HepG2 (cell line): Measurements from ENCODE around the gene ANKS1B. TPM values are rescaled to one million over a fixed set of nuclear protein-coding genes. Genes with fewer than 3 reads are reported as not detected.

ENCODE experiments used
- ATAC-seq: fragments of 200-7000 bp; cut with Tn5 transposase; 3 replicates; pipeline ENCODE4 v1.9.1; 2020; ENCODE audit warnings: mild to moderate bottlenecking, moderate library complexity
- BruUV-seq: library from RNA; stranded (reverse); fragments of 400-500 nt; replicated peaks from 2 replicates; lab custom pipeline; 2021; lab: Mats Ljungman, UMichigan
- CTCF ChIA-PET: fragments of 300-600 bp; formaldehyde crosslinking; extraction: SDS; loops from one replicate; lab custom pipeline; 2021; ENCODE audit warnings: low total read pairs, inconsistent platforms, low intra/inter-chr PET ratio; lab: Yijun Ruan, JAX
- POLR2A ChIA-PET: fragments of 350-600 bp; sonication (Branson Sonifier 250); formaldehyde crosslinking; loops from one replicate; lab custom pipeline; 2020; ENCODE audit warnings: antibody characterized with exemption, inconsistent platforms; lab: Yijun Ruan, JAX
- DNase-seq: peaks from one replicate; pipeline ENCODE4 v3.0.0-alpha.2; 2015; ENCODE audit warnings: low spot score
- FAIRE-seq: peaks from 3 replicates; lab custom pipeline; 2011; peaks lifted over from hg19 to GRCh38; lab: Jason Lieb, UNC
- H2AFZ ChIP-seq: one replicate; pipeline ENCODE4 v1.6.1; 2011; ENCODE audit warnings: low read length, inconsistent platforms
- H3K27ac ChIP-seq: fragments of 300-600 bp; 3 replicates; pipeline ENCODE4 v1.8.0; 2011; ENCODE audit warnings: mixed run types, mild to moderate bottlenecking, mixed read lengths, low read length, inconsistent platforms; ENCODE audit not compliant: insufficient read depth; ENCODE audit errors: extremely low read length
- H3K27me3 ChIP-seq, 2 experiments: fragments of 200-600 bp in 1 of 2; 2 replicates in 1 of 2; 3 replicates in 1 of 2; pipeline versions ENCODE4 v1.6.0 to v1.8.0; 2011; ENCODE audit warnings: low read length in 2 of 2, mild to moderate bottlenecking in 2 of 2, moderate library complexity in 2 of 2, inconsistent platforms in 1 of 2; ENCODE audit not compliant: insufficient read depth in 2 of 2, control insufficient read depth in 1 of 2
- H3K36me3 ChIP-seq, 2 experiments: fragments of 200-600 bp in 1 of 2; replicated peaks in 1 of 2; 2 replicates in 1 of 2; 3 replicates in 1 of 2; pipeline versions ENCODE4 v1.5.1 to v1.8.0; 2011; ENCODE audit warnings: low read length in 2 of 2, inconsistent platforms in 1 of 2; ENCODE audit not compliant: insufficient read depth in 2 of 2, control insufficient read depth in 1 of 2
- H3K4me1 ChIP-seq: 2 replicates; pipeline ENCODE4 v1.5.1; 2012; ENCODE audit warnings: low read length, inconsistent platforms; ENCODE audit not compliant: insufficient read depth
- H3K4me2 ChIP-seq: 2 replicates; pipeline ENCODE4 v1.6.0; 2011; ENCODE audit warnings: low read depth, low read length, inconsistent platforms
- H3K4me3 ChIP-seq, 3 experiments: fragments of 200-600 bp in 1 of 3; sonication (generic), shearing (Covaris generic) in 1 of 3; replicated peaks in 1 of 3; 2 replicates each; pipeline ENCODE4 v1.5.1; 2011 to 2016; ENCODE audit warnings: low read length in 3 of 3, inconsistent platforms in 2 of 3, low read depth in 2 of 3, mild to moderate bottlenecking in 2 of 3, control low read depth in 1 of 3, mixed read lengths in 1 of 3; ENCODE audit not compliant: insufficient read depth in 1 of 3
- H3K79me2 ChIP-seq: one replicate; pipeline ENCODE4 v1.6.1; 2011; ENCODE audit warnings: low read length, inconsistent platforms; ENCODE audit not compliant: insufficient read depth
- H3K9ac ChIP-seq: 2 replicates; pipeline ENCODE4 v1.6.0; 2011; ENCODE audit warnings: mild to moderate bottlenecking, low read depth, low read length, inconsistent platforms; ENCODE audit not compliant: insufficient read depth
- H3K9me3 ChIP-seq: 2 replicates; pipeline ENCODE4 v1.5.1; 2012; ENCODE audit warnings: mild to moderate bottlenecking, low read length
- H4K20me1 ChIP-seq: 2 replicates; pipeline ENCODE4 v1.6.0; 2011; ENCODE audit warnings: inconsistent platforms, mild to moderate bottlenecking, low read length, moderate library complexity; ENCODE audit not compliant: insufficient read depth
- ARHGAP35 ChIP-seq: sonication (generic); formaldehyde crosslinking; IDR thresholded peaks from 2 replicates; pipeline ENCODE4 v1.9.0; 2022; ENCODE audit warnings: mild to moderate bottlenecking, inconsistent platforms, moderate library complexity, missing genetic modification reagents, borderline replicate concordance
- BCL6 ChIP-seq: IDR thresholded peaks from 2 replicates; pipeline ENCODE4 v1.6.1; 2016; ENCODE audit warnings: missing genetic modification reagents, missing compliant biosample characterization
- NFE2 ChIP-seq: sonication (generic); formaldehyde crosslinking; IDR thresholded peaks from 2 replicates; pipeline ENCODE4 v1.4.0; 2020; ENCODE audit warnings: missing genetic modification reagents
- PPARG ChIP-seq: conservative IDR thresholded peaks from 2 replicates; pipeline ENCODE4 v1.6.1; 2016; ENCODE audit warnings: missing biosample characterization, missing genetic modification reagents
- REPIN1 ChIP-seq: sonication (generic); formaldehyde crosslinking; IDR thresholded peaks from 2 replicates; pipeline ENCODE4 v1.8.0; 2022; ENCODE audit warnings: missing genetic modification reagents, low read depth, mild to moderate bottlenecking, borderline replicate concordance
- ZNF138 ChIP-seq: sonication (generic); formaldehyde crosslinking; IDR thresholded peaks from 2 replicates; pipeline ENCODE4 v1.5.0; 2020; ENCODE audit warnings: mild to moderate bottlenecking, low read depth, missing genetic modification reagents
- ZNF33B ChIP-seq: sonication (generic); formaldehyde crosslinking; IDR thresholded peaks from 2 replicates; pipeline ENCODE4 v1.5.1; 2020; ENCODE audit warnings: mild to moderate bottlenecking, missing genetic modification reagents
- ZNF703 ChIP-seq: sonication (generic); formaldehyde crosslinking; IDR thresholded peaks from 2 replicates; pipeline ENCODE4 v1.5.1; 2020; ENCODE audit warnings: missing genetic modification reagents, mild to moderate bottlenecking, moderate library complexity, borderline replicate concordance
- in situ Hi-C: cut with HindIII; loops from 2 replicates; pipeline ENCODE4 v1.10.0; 2017; ENCODE audit warnings: low pct_unique_long_range_greater_than_20kb; ENCODE audit not compliant: extremely low pct_ligation_motif_present
- intact Hi-C: fragments of 100-400 bp; cut with micrococcal nuclease; formaldehyde crosslinking; loops from one replicate; pipeline ENCODE4 v1.10.0; 2022; ENCODE audit not compliant: unreplicated experiment
- polyA plus RNA-seq, 8 experiments: library from polyadenylated mRNA; depleted of rRNA in 3 of 8; stranded (reverse) in 7 of 8; unstranded in 1 of 8; fragments of >200 nt; fragmentation: Illumina TruSeq in 4 of 8; extraction: Trizol in 4 of 8; gene quantifications; 2 replicates each; pipeline versions ENCODE4 v1.2.1 to v1.2.3, GENCODE V29; 2011 to 2016; ENCODE audit warnings: low read depth in 4 of 8, missing spikeins in 1 of 8, mixed read lengths in 1 of 8; ENCODE audit not compliant: insufficient read depth in 1 of 8
- total RNA-seq, 5 experiments: library from RNA; depleted of rRNA; stranded (reverse); fragments of >200 nt; fragmentation: Illumina TruSeq; extraction: Trizol; gene quantifications; 2 replicates each; pipeline ENCODE4 v1.2.3, GENCODE V29; 2016; ENCODE audit warnings: low read depth in 1 of 5
- TF ChIP-seq, protein P1 (sequence below), 2 experiments: sonication (generic) in 1 of 2; formaldehyde crosslinking in 1 of 2; IDR thresholded peaks; 2 replicates each; pipeline versions ENCODE4 v1.5.1 to v1.6.1; 2011 to 2020; ENCODE audit warnings: borderline replicate concordance in 1 of 2, low read depth in 1 of 2, low read length in 1 of 2, mild to moderate bottlenecking in 1 of 2, missing genetic modification reagents in 1 of 2, moderate library complexity in 1 of 2
- TF ChIP-seq, protein P2 (sequence below): sonication (generic); formaldehyde crosslinking; IDR thresholded peaks from 2 replicates; pipeline ENCODE4 v1.5.0; 2020; ENCODE audit warnings: missing genetic modification reagents
- TF ChIP-seq, protein P3 (sequence below): IDR thresholded peaks from 2 replicates; pipeline ENCODE4 v1.6.1; 2018; ENCODE audit warnings: missing genetic modification reagents
- TF ChIP-seq, protein P4 (sequence below): fragments of 450-650 bp; IDR thresholded peaks from 2 replicates; pipeline ENCODE4 v1.6.1; 2017; ENCODE audit warnings: mild to moderate bottlenecking
- TF ChIP-seq, protein P5 (sequence below): sonication (generic); IDR thresholded peaks from 2 replicates; pipeline ENCODE4 v1.6.1; 2016; ENCODE audit warnings: low read depth, borderline replicate concordance

ANKS1B gene
- total and polyA plus RNA-seq, 2 of the 13 experiments (the other 11 are each of a cell fraction or from before 2014, with no cell fraction given), result 0.15 TPM; not detected in 1

DNA sequence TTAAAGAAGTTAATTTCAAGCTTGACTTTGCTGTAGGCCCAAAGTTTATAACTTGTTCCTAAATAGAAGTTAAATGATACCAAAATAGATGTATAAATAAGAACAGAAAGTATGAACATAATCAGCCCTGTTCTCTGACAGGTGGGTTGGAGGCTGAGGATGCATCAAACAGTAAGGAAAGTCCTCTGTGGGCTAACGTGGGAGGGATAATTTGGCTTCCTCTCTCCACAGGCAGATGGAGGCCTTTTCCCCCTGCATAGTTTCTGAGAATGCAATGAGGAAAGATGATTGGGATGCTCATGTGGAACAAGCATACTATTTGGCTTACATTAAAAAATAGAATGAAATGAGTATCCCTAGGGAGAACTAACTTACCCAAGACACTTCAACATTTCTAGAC, 280.7 kb downstream of the ANKS1B start (continued):
- TF ChIP-seq, protein P1, sequence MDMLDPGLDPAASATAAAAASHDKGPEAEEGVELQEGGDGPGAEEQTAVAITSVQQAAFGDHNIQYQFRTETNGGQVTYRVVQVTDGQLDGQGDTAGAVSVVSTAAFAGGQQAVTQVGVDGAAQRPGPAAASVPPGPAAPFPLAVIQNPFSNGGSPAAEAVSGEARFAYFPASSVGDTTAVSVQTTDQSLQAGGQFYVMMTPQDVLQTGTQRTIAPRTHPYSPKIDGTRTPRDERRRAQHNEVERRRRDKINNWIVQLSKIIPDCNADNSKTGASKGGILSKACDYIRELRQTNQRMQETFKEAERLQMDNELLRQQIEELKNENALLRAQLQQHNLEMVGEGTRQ (IDR thresholded peaks at IDR 0.05; ENCODE audit: low read depth, low read length), result no peak
- TF ChIP-seq, protein P1 (CRISPR knock-in tag; IDR thresholded peaks at IDR 0.05; ENCODE audit: borderline replicate concordance), result no peak
- TF ChIP-seq, protein P2, sequence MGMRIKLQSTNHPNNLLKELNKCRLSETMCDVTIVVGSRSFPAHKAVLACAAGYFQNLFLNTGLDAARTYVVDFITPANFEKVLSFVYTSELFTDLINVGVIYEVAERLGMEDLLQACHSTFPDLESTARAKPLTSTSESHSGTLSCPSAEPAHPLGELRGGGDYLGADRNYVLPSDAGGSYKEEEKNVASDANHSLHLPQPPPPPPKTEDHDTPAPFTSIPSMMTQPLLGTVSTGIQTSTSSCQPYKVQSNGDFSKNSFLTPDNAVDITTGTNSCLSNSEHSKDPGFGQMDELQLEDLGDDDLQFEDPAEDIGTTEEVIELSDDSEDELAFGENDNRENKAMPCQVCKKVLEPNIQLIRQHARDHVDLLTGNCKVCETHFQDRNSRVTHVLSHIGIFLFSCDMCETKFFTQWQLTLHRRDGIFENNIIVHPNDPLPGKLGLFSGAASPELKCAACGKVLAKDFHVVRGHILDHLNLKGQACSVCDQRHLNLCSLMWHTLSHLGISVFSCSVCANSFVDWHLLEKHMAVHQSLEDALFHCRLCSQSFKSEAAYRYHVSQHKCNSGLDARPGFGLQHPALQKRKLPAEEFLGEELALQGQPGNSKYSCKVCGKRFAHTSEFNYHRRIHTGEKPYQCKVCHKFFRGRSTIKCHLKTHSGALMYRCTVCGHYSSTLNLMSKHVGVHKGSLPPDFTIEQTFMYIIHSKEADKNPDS (CRISPR knock-in tag), result no peak
- TF ChIP-seq ZNF138 (CRISPR knock-in tag), result no peak
- no peak for TF ChIP-seq ARHGAP35 (CRISPR knock-in tag)
- TF ChIP-seq, protein P3, sequence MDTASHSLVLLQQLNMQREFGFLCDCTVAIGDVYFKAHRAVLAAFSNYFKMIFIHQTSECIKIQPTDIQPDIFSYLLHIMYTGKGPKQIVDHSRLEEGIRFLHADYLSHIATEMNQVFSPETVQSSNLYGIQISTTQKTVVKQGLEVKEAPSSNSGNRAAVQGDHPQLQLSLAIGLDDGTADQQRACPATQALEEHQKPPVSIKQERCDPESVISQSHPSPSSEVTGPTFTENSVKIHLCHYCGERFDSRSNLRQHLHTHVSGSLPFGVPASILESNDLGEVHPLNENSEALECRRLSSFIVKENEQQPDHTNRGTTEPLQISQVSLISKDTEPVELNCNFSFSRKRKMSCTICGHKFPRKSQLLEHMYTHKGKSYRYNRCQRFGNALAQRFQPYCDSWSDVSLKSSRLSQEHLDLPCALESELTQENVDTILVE (CRISPR knock-in tag), result no peak
- no peak for TF ChIP-seq REPIN1 (CRISPR knock-in tag)
- TF ChIP-seq, all 625 proteins: peak for 0

DNA sequence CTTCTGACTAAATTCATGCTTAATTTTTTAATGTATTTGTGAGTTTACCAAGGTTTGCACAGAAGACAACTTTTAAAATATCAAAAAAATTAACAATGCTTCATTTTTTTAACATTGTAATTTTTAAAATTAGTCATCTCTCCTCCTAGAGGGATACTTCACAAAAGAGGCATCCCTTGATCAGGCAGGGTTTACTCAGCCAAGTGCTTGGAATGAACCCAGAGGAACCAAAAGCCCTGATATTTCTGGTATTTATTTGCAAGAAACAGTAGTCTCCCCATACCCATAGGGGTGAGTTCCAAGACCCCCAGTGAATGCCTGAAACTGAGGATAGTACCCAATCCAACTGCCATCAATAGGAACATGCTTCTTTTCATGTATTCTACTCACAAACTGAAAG, 284.7 kb downstream of the ANKS1B start:
- no peak for FAIRE-seq
- H2AFZ ChIP-seq, result no peak overlapping the region
- no peak for DNase-seq
- in situ Hi-C loops, result no loop called here
- no peak overlapping the region for H3K27ac ChIP-seq
- no peak overlapping the region for H3K4me2 ChIP-seq
- no peaks in the 10 kb centered on the region for H3K27me3 ChIP-seq
- ATAC-seq, result no peak
- no peaks in the 10 kb centered on the region for H3K79me2 ChIP-seq
- no peaks in the 10 kb centered on the region for H4K20me1 ChIP-seq
- intact Hi-C loops, result no loop called here
- H3K9ac ChIP-seq, result no peak overlapping the region
- no peaks in the 10 kb centered on the region for H3K36me3 ChIP-seq
- no peaks in the 10 kb centered on the region for H3K9me3 ChIP-seq
- no TSS peak for BruUV-seq
- H3K4me3 ChIP-seq, result no peak overlapping the region
- H3K4me1 ChIP-seq, result no peaks in the 10 kb centered on the region
- ChIA-PET POLR2A (no interaction called here), CTCF (no interaction called here)
- TF ChIP-seq ZNF33B (no peak), BCL6 (CRISPR knock-in tag) (no peak), ZNF703 (CRISPR knock-in tag) (no peak), PPARG (CRISPR knock-in tag) (no peak), NFE2 (CRISPR knock-in tag) (no peak)
- TF ChIP-seq, protein P4, sequence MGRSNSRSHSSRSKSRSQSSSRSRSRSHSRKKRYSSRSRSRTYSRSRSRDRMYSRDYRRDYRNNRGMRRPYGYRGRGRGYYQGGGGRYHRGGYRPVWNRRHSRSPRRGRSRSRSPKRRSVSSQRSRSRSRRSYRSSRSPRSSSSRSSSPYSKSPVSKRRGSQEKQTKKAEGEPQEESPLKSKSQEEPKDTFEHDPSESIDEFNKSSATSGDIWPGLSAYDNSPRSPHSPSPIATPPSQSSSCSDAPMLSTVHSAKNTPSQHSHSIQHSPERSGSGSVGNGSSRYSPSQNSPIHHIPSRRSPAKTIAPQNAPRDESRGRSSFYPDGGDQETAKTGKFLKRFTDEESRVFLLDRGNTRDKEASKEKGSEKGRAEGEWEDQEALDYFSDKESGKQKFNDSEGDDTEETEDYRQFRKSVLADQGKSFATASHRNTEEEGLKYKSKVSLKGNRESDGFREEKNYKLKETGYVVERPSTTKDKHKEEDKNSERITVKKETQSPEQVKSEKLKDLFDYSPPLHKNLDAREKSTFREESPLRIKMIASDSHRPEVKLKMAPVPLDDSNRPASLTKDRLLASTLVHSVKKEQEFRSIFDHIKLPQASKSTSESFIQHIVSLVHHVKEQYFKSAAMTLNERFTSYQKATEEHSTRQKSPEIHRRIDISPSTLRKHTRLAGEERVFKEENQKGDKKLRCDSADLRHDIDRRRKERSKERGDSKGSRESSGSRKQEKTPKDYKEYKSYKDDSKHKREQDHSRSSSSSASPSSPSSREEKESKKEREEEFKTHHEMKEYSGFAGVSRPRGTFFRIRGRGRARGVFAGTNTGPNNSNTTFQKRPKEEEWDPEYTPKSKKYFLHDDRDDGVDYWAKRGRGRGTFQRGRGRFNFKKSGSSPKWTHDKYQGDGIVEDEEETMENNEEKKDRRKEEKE, result no peak
- TF ChIP-seq, protein P5, sequence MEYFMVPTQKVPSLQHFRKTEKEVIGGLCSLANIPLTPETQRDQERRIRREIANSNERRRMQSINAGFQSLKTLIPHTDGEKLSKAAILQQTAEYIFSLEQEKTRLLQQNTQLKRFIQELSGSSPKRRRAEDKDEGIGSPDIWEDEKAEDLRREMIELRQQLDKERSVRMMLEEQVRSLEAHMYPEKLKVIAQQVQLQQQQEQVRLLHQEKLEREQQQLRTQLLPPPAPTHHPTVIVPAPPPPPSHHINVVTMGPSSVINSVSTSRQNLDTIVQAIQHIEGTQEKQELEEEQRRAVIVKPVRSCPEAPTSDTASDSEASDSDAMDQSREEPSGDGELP, result no peak
